ENCODE data around the gene ULK1.
"Not testable (repeated sequence)": the region's sequence is repeated elsewhere in the genome, so short reads cannot be mapped to it uniquely, and the experiment has no call there.

ULK1 gene

GRCh38 chr12:131948713-131949430 lies 54.5 kb downstream of the ULK1 start:
- not testable (repeated sequence) for H3K36me3 ChIP-seq (ENCODE audit: control insufficient read depth, insufficient read depth, low read length); H3K27me3 ChIP-seq (ENCODE audit: control insufficient read depth, insufficient read depth, low read length); H3K9ac ChIP-seq (ENCODE audit: low read depth, low read length); H3K4me1 ChIP-seq (ENCODE audit: control insufficient read depth, insufficient read depth, low read length); H3K9me3 ChIP-seq (ENCODE audit: control insufficient read depth, insufficient read depth, low read length)
- peak overlapping the region; percentile 52 for H3K4me3 ChIP-seq (ENCODE audit: low read depth, low read length)

DNA sequence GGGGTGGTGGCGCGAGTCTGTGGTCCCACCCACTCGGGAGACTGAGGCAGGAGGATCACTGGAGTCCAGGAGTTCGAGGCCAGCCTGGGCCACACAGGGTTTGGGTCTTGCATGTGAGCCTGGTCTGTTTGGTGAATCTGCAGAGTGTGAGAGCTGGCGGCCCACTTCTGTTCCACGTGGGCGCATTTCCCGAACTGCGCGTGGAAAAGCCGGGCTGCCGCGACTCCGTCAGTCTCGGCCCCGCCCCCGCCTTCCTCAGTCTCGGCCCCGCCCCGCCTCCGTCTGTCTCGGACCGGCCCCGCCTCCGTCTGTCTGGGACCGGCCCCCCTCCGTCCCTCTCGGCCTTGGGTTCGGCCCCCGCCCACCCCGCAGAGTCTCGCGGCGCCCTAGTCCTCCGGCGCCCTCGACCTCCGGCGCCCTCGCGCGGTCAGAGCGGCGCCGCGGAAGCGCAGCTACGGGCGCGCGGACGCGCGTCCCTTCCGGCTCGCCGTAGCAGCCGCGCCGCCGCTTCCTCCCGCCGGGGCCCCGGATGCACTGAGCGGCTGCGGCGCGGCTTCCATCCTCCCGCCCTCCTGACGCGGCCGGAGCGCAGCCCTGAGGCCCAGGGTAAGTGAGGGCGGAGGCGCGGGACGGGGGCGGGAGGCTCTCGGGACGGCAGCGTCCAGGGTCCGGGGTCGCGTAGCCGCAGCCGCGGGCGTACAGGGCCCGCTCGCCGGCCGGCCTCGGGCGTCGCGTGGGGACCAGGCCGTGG lies 55.2 kb downstream of the ULK1 start, which contains the start of gene EP400:
Gene EP400 (plus strand): TSS at position 512 of the 751 bp plus-strand sequence. CDS start 10,678 bp downstream, outside the sequence.
- H3K27me3 ChIP-seq (ENCODE audit: control insufficient read depth, insufficient read depth, low read length) = no peaks in the 10 kb centered on the region
- H3K9me3 ChIP-seq (ENCODE audit: control insufficient read depth, insufficient read depth, low read length) = no peaks in the 10 kb centered on the region
- H3K36me3 ChIP-seq (ENCODE audit: control insufficient read depth, insufficient read depth, low read length) = peaks cover 5% of the 10 kb centered on the region
- peak within 1 kb of the TSS; percentile 74 for H3K4me3 ChIP-seq (ENCODE audit: low read depth, low read length)
- H3K4me1 ChIP-seq (ENCODE audit: control insufficient read depth, insufficient read depth, low read length) = no peaks in the 10 kb centered on the region
- peak within 1 kb of the TSS; percentile 60 for H3K9ac ChIP-seq (ENCODE audit: low read depth, low read length)

DNA sequence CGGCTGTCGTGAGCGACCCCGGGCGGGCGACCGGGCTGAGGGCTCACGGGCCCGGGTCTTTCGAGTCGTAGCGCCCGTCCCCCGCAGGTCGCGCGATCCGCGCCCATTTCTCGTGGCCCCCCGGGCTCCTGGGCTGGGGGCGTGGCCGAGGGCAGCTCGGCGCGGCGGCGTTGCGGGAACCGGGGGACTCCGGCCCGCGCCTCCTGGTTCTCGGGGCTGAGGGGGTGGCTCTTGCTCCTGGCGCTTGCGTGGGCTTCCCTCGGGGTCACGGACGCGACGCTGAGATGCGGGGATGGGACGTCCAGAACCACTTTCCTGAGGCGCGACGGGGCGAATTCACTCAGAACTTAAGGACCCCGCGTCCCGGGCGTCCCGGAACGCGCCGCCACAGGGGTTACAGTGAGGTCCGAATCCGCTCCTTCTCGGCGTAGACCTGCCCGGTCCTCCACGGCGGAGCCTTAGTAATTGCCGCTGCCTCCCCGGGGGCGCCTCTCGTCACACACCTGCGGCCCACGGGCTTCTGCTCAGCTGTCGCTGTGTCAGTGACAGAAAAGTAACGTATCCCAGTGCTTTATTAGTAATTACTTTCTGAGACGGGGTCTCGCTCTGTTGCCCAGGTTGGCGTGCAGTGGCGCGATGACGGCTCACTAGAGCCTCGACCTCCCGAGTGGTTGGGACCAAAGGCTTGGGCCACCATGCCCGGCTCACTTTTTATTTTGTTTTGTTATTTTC lies 55.9 kb downstream of the ULK1 start:
- H3K9me3 ChIP-seq (ENCODE audit: control insufficient read depth, insufficient read depth, low read length) = no peaks in the 10 kb centered on the region
- no peaks in the 10 kb centered on the region for H3K27me3 ChIP-seq (ENCODE audit: control insufficient read depth, insufficient read depth, low read length)
- no peaks in the 10 kb centered on the region for H3K4me1 ChIP-seq (ENCODE audit: control insufficient read depth, insufficient read depth, low read length)
- peak overlapping the region; percentile 60 for H3K9ac ChIP-seq (ENCODE audit: low read depth, low read length)
- H3K36me3 ChIP-seq (ENCODE audit: control insufficient read depth, insufficient read depth, low read length) = no peaks in the 10 kb centered on the region
- peak overlapping the region; percentile 74 for H3K4me3 ChIP-seq (ENCODE audit: low read depth, low read length)

DNA sequence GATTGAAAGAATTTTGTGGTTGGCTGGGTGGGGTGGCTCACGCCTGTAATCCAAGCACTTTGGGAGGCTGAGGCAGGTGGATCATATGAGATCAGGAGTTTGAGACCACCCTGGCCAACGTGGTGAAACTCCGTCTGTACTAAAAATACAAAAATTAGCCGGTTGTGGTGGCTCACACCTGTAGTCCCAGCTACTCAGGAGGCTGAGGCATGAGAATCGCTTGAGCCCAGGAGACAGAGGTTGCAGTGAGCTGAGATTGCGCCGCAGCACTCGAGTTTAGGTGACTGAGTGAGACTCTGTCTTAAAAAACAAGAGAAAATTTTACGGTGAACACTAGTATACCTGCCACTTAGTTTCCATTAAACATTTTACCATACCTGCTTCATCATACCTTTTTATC lies 59.4 kb downstream of the ULK1 start:
- H3K9ac ChIP-seq (ENCODE audit: low read depth, low read length); H3K4me1 ChIP-seq (ENCODE audit: control insufficient read depth, insufficient read depth, low read length); H3K4me3 ChIP-seq (ENCODE audit: low read depth, low read length); H3K27me3 ChIP-seq (ENCODE audit: control insufficient read depth, insufficient read depth, low read length); H3K9me3 ChIP-seq (ENCODE audit: control insufficient read depth, insufficient read depth, low read length); H3K36me3 ChIP-seq (ENCODE audit: control insufficient read depth, insufficient read depth, low read length): not testable (repeated sequence)

- not testable (repeated sequence) for H3K9ac ChIP-seq (ENCODE audit: low read depth, low read length); H3K4me3 ChIP-seq (ENCODE audit: low read depth, low read length); H3K4me1 ChIP-seq (ENCODE audit: control insufficient read depth, insufficient read depth, low read length); H3K9me3 ChIP-seq (ENCODE audit: control insufficient read depth, insufficient read depth, low read length); H3K36me3 ChIP-seq (ENCODE audit: control insufficient read depth, insufficient read depth, low read length); H3K27me3 ChIP-seq (ENCODE audit: control insufficient read depth, insufficient read depth, low read length)
Measured at GRCh38 chr12:131954460-131954859, 60.0 kb downstream of the ULK1 start.

DNA sequence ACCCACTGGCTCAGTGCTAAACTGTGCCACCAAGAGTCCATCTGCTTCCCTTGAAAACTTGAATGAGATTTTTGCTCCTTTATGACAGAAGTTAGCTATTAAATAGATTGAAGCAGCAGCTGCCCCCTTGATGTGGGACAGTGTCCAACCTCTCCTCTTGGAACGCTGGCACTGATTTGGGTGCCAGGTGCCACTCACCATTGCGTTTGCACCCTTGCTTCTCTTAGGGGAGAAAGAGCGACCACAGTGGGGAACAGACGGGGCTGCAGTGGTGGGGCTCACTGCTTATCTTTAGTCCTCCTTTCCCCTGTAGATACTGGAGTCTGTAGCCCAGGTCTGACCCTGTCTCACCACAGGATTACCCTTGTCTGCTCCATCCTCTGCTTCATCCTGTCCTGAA lies 64.7 kb downstream of the ULK1 start:
- no peaks in the 10 kb centered on the region for H3K27me3 ChIP-seq (ENCODE audit: control insufficient read depth, insufficient read depth, low read length)
- H3K9me3 ChIP-seq (ENCODE audit: control insufficient read depth, insufficient read depth, low read length) = no peaks in the 10 kb centered on the region
- H3K36me3 ChIP-seq (ENCODE audit: control insufficient read depth, insufficient read depth, low read length) = peaks cover 4% of the 10 kb centered on the region
- no peak overlapping the region for H3K4me3 ChIP-seq (ENCODE audit: low read depth, low read length)
- H3K4me1 ChIP-seq (ENCODE audit: control insufficient read depth, insufficient read depth, low read length) = no peaks in the 10 kb centered on the region
- no peak overlapping the region for H3K9ac ChIP-seq (ENCODE audit: low read depth, low read length)

GRCh38 chr12:131959641-131960589 lies 65.5 kb downstream of the ULK1 start:
- Histone ChIP-seq H3K4me1 (ENCODE audit: control insufficient read depth, insufficient read depth, low read length) (no peaks in the 10 kb centered on the region), H3K9me3 (ENCODE audit: control insufficient read depth, insufficient read depth, low read length) (no peaks in the 10 kb centered on the region), H3K36me3 (ENCODE audit: control insufficient read depth, insufficient read depth, low read length) (peaks cover 4% of the 10 kb centered on the region), H3K9ac (ENCODE audit: low read depth, low read length) (no peak overlapping the region), H3K4me3 (ENCODE audit: low read depth, low read length) (no peak overlapping the region), H3K27me3 (ENCODE audit: control insufficient read depth, insufficient read depth, low read length) (no peaks in the 10 kb centered on the region)

GRCh38 chr12:131960590-131961325 lies 66.3 kb downstream of the ULK1 start:
- not testable (repeated sequence) for H3K36me3 ChIP-seq (ENCODE audit: control insufficient read depth, insufficient read depth, low read length)

GRCh38 chr12:131961328-131961727 lies 66.9 kb downstream of the ULK1 start:
- H3K27me3 ChIP-seq (ENCODE audit: control insufficient read depth, insufficient read depth, low read length); H3K9me3 ChIP-seq (ENCODE audit: control insufficient read depth, insufficient read depth, low read length); H3K9ac ChIP-seq (ENCODE audit: low read depth, low read length); H3K36me3 ChIP-seq (ENCODE audit: control insufficient read depth, insufficient read depth, low read length); H3K4me3 ChIP-seq (ENCODE audit: low read depth, low read length); H3K4me1 ChIP-seq (ENCODE audit: control insufficient read depth, insufficient read depth, low read length): not testable (repeated sequence)

More at GRCh38 chr12:131960590-131961325, 66.3 kb downstream of the ULK1 start:
- H3K9ac ChIP-seq (ENCODE audit: low read depth, low read length); H3K4me3 ChIP-seq (ENCODE audit: low read depth, low read length); H3K9me3 ChIP-seq (ENCODE audit: control insufficient read depth, insufficient read depth, low read length); H3K27me3 ChIP-seq (ENCODE audit: control insufficient read depth, insufficient read depth, low read length); H3K4me1 ChIP-seq (ENCODE audit: control insufficient read depth, insufficient read depth, low read length): not testable (repeated sequence)

- Histone ChIP-seq H3K4me3 (ENCODE audit: low read depth, low read length) (no peak overlapping the region), H3K36me3 (ENCODE audit: control insufficient read depth, insufficient read depth, low read length) (peaks cover 4% of the 10 kb centered on the region), H3K9ac (ENCODE audit: low read depth, low read length) (no peak overlapping the region), H3K4me1 (ENCODE audit: control insufficient read depth, insufficient read depth, low read length) (no peaks in the 10 kb centered on the region), H3K27me3 (ENCODE audit: control insufficient read depth, insufficient read depth, low read length) (no peaks in the 10 kb centered on the region), H3K9me3 (ENCODE audit: control insufficient read depth, insufficient read depth, low read length) (no peaks in the 10 kb centered on the region)
Measured at GRCh38 chr12:131962069-131962468, 67.6 kb downstream of the ULK1 start.

All from iPS-15b (cell line).